Renal cortical epithelial cell (primary cell): ENCODE data around the gene GPC2. TPM values are rescaled to one million over a fixed set of nuclear protein-coding genes. Genes with fewer than 3 reads are reported as not detected.

Experiments
- DNase-seq: peaks from one replicate; pipeline ENCODE4 v3.0.0-alpha.2; 2011; ENCODE audit warnings: low read depth
- total RNA-seq: library from RNA; depleted of rRNA; stranded (reverse); fragments of >200 nt; gene quantifications from 2 replicates; pipeline ENCODE4 v1.2.3, GENCODE V29; 2014

Gene GPC2
- total RNA-seq, 1 donor from 2014 or later, result 1.6 TPM

DNA sequence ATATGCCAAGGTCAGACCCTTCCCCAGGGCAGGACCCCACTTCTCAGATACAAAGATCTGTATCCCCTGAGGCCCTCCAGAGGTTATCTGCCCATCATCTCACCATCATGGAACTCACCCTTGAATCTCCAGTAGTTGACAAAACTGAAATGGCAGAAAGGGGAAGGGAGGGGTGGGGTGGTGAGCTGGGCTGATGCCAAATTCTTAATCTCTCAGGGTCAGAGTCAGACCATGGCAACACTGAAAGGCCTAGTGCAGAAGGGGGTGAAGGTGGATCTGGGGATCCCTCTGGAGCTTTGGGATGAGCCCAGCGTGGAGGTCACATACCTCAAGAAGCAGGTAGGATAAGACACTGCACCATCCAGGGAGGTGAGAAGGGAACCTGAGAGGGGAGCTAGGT is 54.6 kb downstream of the GPC2 start:
- no peak for DNase-seq

DNA sequence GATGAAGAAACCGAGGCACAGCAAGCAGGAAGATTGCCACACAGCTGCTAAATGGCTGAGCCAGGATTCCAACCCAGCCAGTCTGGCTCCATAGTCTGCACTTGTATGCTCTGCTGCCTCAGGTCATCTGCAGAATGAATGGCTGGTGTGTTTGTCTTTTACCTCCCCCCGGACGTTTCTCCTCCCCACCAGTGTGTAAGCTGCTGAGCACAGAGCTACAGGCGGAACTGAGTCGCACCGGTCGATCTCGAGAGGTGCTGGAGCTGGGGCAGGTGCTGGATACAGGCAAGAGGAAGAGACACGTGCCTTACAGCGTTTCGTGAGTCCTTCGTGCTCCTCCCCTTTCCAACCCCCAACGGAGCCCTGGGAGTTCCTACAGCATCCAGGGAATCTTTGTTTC is 55.1 kb downstream of the GPC2 start:
- no peak for DNase-seq

DNA sequence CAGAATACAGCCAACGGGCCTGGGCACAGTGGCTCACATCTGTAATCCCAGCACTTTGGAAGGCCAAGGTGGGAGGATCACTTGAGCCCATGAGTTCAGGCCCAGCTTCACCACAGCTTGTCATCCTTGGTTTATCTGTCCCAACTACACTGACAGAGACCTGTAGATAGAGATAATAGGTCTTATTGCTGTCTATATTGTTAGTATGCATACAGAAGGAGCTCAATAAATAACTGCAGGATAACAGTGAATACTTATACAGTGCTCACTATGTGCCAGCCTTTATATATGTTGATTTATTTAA is 56.5 kb downstream of the GPC2 start:
- no peak for DNase-seq

DNA sequence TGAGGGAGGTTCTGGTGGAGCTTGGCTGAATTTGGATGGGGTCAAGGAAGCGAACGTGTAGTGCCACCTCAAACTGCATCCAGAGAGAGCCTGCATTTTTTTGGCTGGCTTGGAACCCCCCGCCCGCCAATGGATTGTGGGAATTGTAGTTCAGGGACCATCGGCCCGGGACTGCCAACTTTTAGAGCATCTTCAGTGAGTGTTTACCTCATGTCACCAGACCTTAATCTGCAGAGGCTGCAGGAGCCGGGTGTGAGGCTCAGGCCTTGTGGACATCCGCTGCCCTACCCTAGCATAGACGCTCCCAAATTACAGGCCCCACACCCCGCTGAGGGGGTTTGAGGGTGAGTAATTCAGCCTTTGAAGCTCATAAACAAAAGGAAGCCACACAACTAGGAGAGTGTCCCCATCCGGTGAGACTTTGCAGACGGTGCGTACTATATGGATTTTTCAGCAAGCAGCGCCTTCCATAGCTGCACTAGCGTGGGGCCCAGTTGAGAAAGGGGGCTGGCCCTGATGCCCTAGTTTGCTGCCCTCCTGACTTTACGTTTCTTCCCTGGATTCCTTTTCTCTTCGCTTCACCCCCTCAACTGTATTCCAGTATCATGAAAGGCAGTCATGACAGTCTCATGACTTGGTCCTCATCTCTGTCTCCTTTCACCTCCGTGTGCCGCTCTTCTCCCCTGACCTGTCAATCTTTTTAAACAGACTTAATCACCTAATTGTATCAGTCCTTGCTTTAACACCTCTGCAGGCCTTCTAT is 57.0 kb downstream of the GPC2 start:
- DNase-seq, result no peak

Other genes starting within 250 kb of the GPC2 start
- not detected in 2 replicates for gene GJC3, start 247.8 kb downstream of the GPC2 start, total RNA-seq
- gene AZGP1, start 201.3 kb downstream of the GPC2 start, total RNA-seq, result not detected in 2 replicates
- 33.9 and 70.8 TPM in 2 replicates for gene ZKSCAN1, start 161.8 kb downstream of the GPC2 start, total RNA-seq
- 5.0 and 13.6 TPM in 2 replicates for gene ZSCAN21, start 127.6 kb downstream of the GPC2 start, total RNA-seq
- 35.4 and 37.0 TPM in 2 replicates for gene ZNF3, start 95.7 kb downstream of the GPC2 start, total RNA-seq
- 36.6 and 72.5 TPM in 2 replicates for gene COPS6, start 88.4 kb downstream of the GPC2 start, total RNA-seq
- gene MCM7, start 76.0 kb downstream of the GPC2 start, total RNA-seq, result 40.1 and 73.1 TPM in 2 replicates
- gene AP4M1, start 75.7 kb downstream of the GPC2 start, total RNA-seq, result 30.0 and 39.1 TPM in 2 replicates
- 32.6 and 100 TPM in 2 replicates for gene TAF6, start 58.0 kb downstream of the GPC2 start, total RNA-seq
- gene CNPY4, start 57.7 kb downstream of the GPC2 start, total RNA-seq, result 25.6 and 27.4 TPM in 2 replicates
- 1.6 and 2.0 TPM in 2 replicates for gene MBLAC1, start 50.4 kb downstream of the GPC2 start, total RNA-seq
- 58.4 and 86.1 TPM in 2 replicates for gene LAMTOR4, start 28.5 kb downstream of the GPC2 start, total RNA-seq
- 4.0 and 4.6 TPM in 2 replicates for gene TRAPPC14, start 18.7 kb downstream of the GPC2 start, total RNA-seq
- gene GAL3ST4, start 8.8 kb downstream of the GPC2 start, total RNA-seq, result 0.75 TPM in 1 of 2 replicates, not detected in the other
- not detected in 2 replicates for gene STAG3, start 537 bp upstream of the GPC2 start, total RNA-seq
- not detected in 2 replicates for gene PVRIG, start 42.6 kb upstream of the GPC2 start, total RNA-seq
- gene SPDYE3, start 130.3 kb upstream of the GPC2 start, total RNA-seq, result 0.05 TPM in 1 of 2 replicates, not detected in the other
- gene PILRB, start 180.7 kb upstream of the GPC2 start, total RNA-seq, result 7.1 and 17.6 TPM in 2 replicates
- 0.35 and 2.0 TPM in 2 replicates for gene PILRA, start 196.1 kb upstream of the GPC2 start, total RNA-seq